Neural progenitor cell (in vitro differentiated cells): ENCODE data around the gene FHOD3. TPM values are rescaled to one million over a fixed set of nuclear protein-coding genes. Genes with fewer than 3 reads are reported as not detected.

Experiments
- DNase-seq: peaks from one replicate; pipeline ENCODE4 v3.0.0-alpha.2; 2016; ENCODE audit warnings: low spot score
- H2AFZ ChIP-seq: fragments of 200-600 bp; sonication (generic); replicated peaks from 2 replicates; pipeline ENCODE4 v1.6.1; 2016; ENCODE audit warnings: antibody characterized with exemption
- H3F3A ChIP-seq: fragments of 200-600 bp; sonication (generic); 2 replicates; pipeline ENCODE4 v1.6.1; 2016; ENCODE audit warnings: antibody characterized with exemption, low read depth
- H3K27ac ChIP-seq: fragments of 200-600 bp; sonication (generic); 2 replicates; pipeline ENCODE4 v1.5.1; 2016; ENCODE audit warnings: mild to moderate bottlenecking
- H3K27me3 ChIP-seq: fragments of 200-600 bp; sonication (generic); 2 replicates; pipeline ENCODE4 v1.6.1; 2016; ENCODE audit warnings: mild to moderate bottlenecking, moderate library complexity
- H3K36me3 ChIP-seq: fragments of 200-600 bp; sonication (generic); 2 replicates; pipeline ENCODE4 v1.5.1; 2016
- H3K4me1 ChIP-seq: fragments of 200-600 bp; sonication (generic); 2 replicates; pipeline ENCODE4 v1.6.1; 2016; ENCODE audit warnings: mixed run types
- H3K4me2 ChIP-seq: fragments of 200-600 bp; sonication (generic); 2 replicates; pipeline ENCODE4 v1.6.1; 2016
- H3K4me3 ChIP-seq: fragments of 200-600 bp; sonication (generic); 2 replicates; pipeline ENCODE4 v1.5.1; 2016
- H3K79me2 ChIP-seq: fragments of 200-600 bp; sonication (generic); 2 replicates; pipeline ENCODE4 v1.6.1; 2016; ENCODE audit warnings: low read depth
- H3K9ac ChIP-seq: fragments of 200-600 bp; sonication (generic); 2 replicates; pipeline ENCODE4 v1.6.1; 2016
- H3K9me3 ChIP-seq: fragments of 200-600 bp; sonication (generic); 2 replicates; pipeline ENCODE4 v1.5.1; 2016; ENCODE audit warnings: low read depth
- H4K20me1 ChIP-seq: fragments of 200-600 bp; sonication (generic); 2 replicates; pipeline ENCODE4 v1.6.1; 2016; ENCODE audit warnings: low read depth
- H3K27ac Mint-ChIP-seq: 3 replicates; pipeline ENCODE4 v1.8.0; 2021; ENCODE audit warnings: mixed read lengths
- H3K27me3 Mint-ChIP-seq: 2 replicates; pipeline ENCODE4 v1.8.0; 2022; ENCODE audit warnings: low read depth, mild to moderate bottlenecking, inconsistent platforms, moderate library complexity, mixed read lengths; ENCODE audit not compliant: insufficient read depth
- H3K36me3 Mint-ChIP-seq: 3 replicates; pipeline ENCODE4 v1.8.0; 2021; ENCODE audit warnings: mixed read lengths
- H3K4me1 Mint-ChIP-seq: 3 replicates; pipeline ENCODE4 v1.8.0; 2021; ENCODE audit warnings: mixed read lengths
- H3K4me3 Mint-ChIP-seq: 3 replicates; pipeline ENCODE4 v1.8.0; 2021; ENCODE audit warnings: mild to moderate bottlenecking, moderate library complexity, mixed read lengths
- H3K9me3 Mint-ChIP-seq: 3 replicates; pipeline ENCODE4 v1.8.0; 2020; ENCODE audit warnings: mixed read lengths
- CTCF ChIP-seq: fragments of 200-600 bp; sonication (generic); IDR thresholded peaks from 2 replicates; pipeline ENCODE4 v1.5.1; 2017; ENCODE audit warnings: antibody characterized with exemption, mild to moderate bottlenecking
- EZH2 ChIP-seq: fragments of 200-600 bp; sonication (generic); IDR thresholded peaks from 2 replicates; pipeline ENCODE4 v1.6.1; 2017; ENCODE audit warnings: antibody characterized with exemption, mild to moderate bottlenecking, moderate library complexity
- EZH2phosphoT487 ChIP-seq: fragments of 200-600 bp; sonication (generic); IDR thresholded peaks from 2 replicates; pipeline ENCODE4 v1.6.1; 2017; ENCODE audit warnings: antibody characterized with exemption
- total RNA-seq: library from RNA; depleted of rRNA; stranded (reverse); fragments of >200 nt; gene quantifications from 2 replicates; pipeline ENCODE4 v1.2.3, GENCODE V29; 2015; ENCODE audit warnings: low replicate concordance

The FHOD3 gene
- total RNA-seq, 1 donor from 2014 or later: 69.7 TPM

- Mint-ChIP-seq H3K4me3 (no peak overlapping the region), H3K27ac (no peak overlapping the region), H3K9me3 (peaks cover 6% of the 10 kb centered on the region), H3K27me3 (no peaks in the 10 kb centered on the region), H3K36me3 (peaks cover 25% of the 10 kb centered on the region), H3K4me1 (peaks cover 3% of the 10 kb centered on the region)
- Histone ChIP-seq H3K27ac (no peak overlapping the region), H3K4me3 (no peak overlapping the region), H3K4me2 (no peak overlapping the region), H3F3A (no peaks in the 10 kb centered on the region), H3K4me1 (no peaks in the 10 kb centered on the region), H4K20me1 (peaks cover 46% of the 10 kb centered on the region), H2AFZ (no peak overlapping the region), H3K36me3 (no peaks in the 10 kb centered on the region), H3K9ac (no peak overlapping the region), H3K27me3 (no peaks in the 10 kb centered on the region), H3K79me2 (peaks cover 35% of the 10 kb centered on the region), H3K9me3 (no peaks in the 10 kb centered on the region)
- TF ChIP-seq EZH2: no peak
- no peak for TF ChIP-seq CTCF
- no peak for DNase-seq
Measured at GRCh38 chr18:36368889-36369288, 71.4 kb downstream of the FHOD3 start.

GRCh38 chr18:36372903-36373311, 75.4 kb downstream of the FHOD3 start:
- Histone ChIP-seq H3K4me1 (peaks cover 15% of the 10 kb centered on the region), H3K27me3 (no peaks in the 10 kb centered on the region), H3K79me2 (peaks cover 16% of the 10 kb centered on the region), H3K27ac (no peak overlapping the region), H2AFZ (no peak overlapping the region), H3K36me3 (no peaks in the 10 kb centered on the region), H4K20me1 (peaks cover 47% of the 10 kb centered on the region), H3K4me3 (no peak overlapping the region), H3K4me2 (no peak overlapping the region), H3F3A (no peaks in the 10 kb centered on the region), H3K9ac (no peak overlapping the region), H3K9me3 (no peaks in the 10 kb centered on the region)
- H3K36me3 Mint-ChIP-seq: peaks cover 27% of the 10 kb centered on the region
- H3K4me1 Mint-ChIP-seq: peaks cover 11% of the 10 kb centered on the region
- no peak for DNase-seq
- H3K27me3 Mint-ChIP-seq: no peaks in the 10 kb centered on the region
- TF ChIP-seq EZH2 (no peak), CTCF (no peak), EZH2phosphoT487 (no peak)
- H3K9me3 Mint-ChIP-seq: peaks cover 6% of the 10 kb centered on the region
- peak overlapping the region; percentile 23 for H3K27ac Mint-ChIP-seq
- no peak overlapping the region for H3K4me3 Mint-ChIP-seq

- Histone ChIP-seq H3F3A (no peaks in the 10 kb centered on the region), H3K9ac (no peak overlapping the region), H3K4me2 (no peak overlapping the region), H3K27ac (no peak overlapping the region), H3K9me3 (no peaks in the 10 kb centered on the region), H3K4me3 (no peak overlapping the region), H3K4me1 (peaks cover 15% of the 10 kb centered on the region), H4K20me1 (peaks cover 42% of the 10 kb centered on the region), H3K79me2 (peaks cover 11% of the 10 kb centered on the region), H2AFZ (no peak overlapping the region), H3K36me3 (no peaks in the 10 kb centered on the region), H3K27me3 (no peaks in the 10 kb centered on the region)
- Mint-ChIP-seq H3K27ac (no peak overlapping the region), H3K9me3 (peaks cover 6% of the 10 kb centered on the region), H3K4me3 (no peak overlapping the region), H3K36me3 (peaks cover 26% of the 10 kb centered on the region), H3K27me3 (no peaks in the 10 kb centered on the region), H3K4me1 (peaks cover 12% of the 10 kb centered on the region)
- no peak for TF ChIP-seq CTCF
- TF ChIP-seq EZH2: no peak
- TF ChIP-seq EZH2phosphoT487: no peak
- no peak for DNase-seq
Measured at GRCh38 chr18:36374262-36374661, 76.7 kb downstream of the FHOD3 start.
